ENCODE results near the gene TBC1D22A. TPM values are rescaled to one million over a fixed set of nuclear protein-coding genes. Genes with fewer than 3 reads are reported as not detected.

The TBC1D22A gene
- total and polyA plus RNA-seq, 9 of the 15 experiments (the other 6 are each of a cell fraction or from before 2014, with no cell fraction given), result 0.20 to 11.5 (median 5.2) TPM

- H4K20me1 ChIP-seq (replicated peaks; ENCODE audit: control insufficient read depth, insufficient read depth, low read length), result peaks cover 3% of the 10 kb centered on the region; the same call in 1 of the 2 replicates
- no peaks in the 10 kb centered on the region for H3K9me1 ChIP-seq (ENCODE audit: control insufficient read depth, insufficient read depth, low read length)
- BruUV-seq (replicated peaks), result no TSS peak
- H3K4me1 ChIP-seq (replicated peaks in 1 of 2; ENCODE audit: control insufficient read depth in 2 of 2, insufficient read depth in 2 of 2, low read length in 2 of 2), result peaks cover 0 to 17% of the 10 kb centered on the region in 2 experiments; a peak in 2 of 5 replicates
- H3K36me3 ChIP-seq (ENCODE audit: control insufficient read depth, insufficient read depth, low read length), result no peaks in the 10 kb centered on the region
- DNase-seq (ENCODE audit: extremely low read depth in 1 of 4, low spot score in 3 of 4), result no peak
- H3K4me2 ChIP-seq (ENCODE audit: insufficient read depth, low read length), result no peak overlapping the region
- in situ Hi-C loops (cut with MboI) (no loop called here), intact Hi-C loops (cut with micrococcal nuclease) (no loop called here)
- no peak for ATAC-seq
- POLR2A ChIA-PET, result no interaction called here
- no peaks in the 10 kb centered on the region for H3K27me3 ChIP-seq (ENCODE audit: control insufficient read depth in 2 of 2, insufficient read depth in 2 of 2, low read length in 2 of 2)
- no peak overlapping the region for H3K27ac ChIP-seq (ENCODE audit: extremely low read depth, low read depth, low read length)
- CTCF ChIA-PET (ENCODE audit: low intra/inter-chr PET ratio), result no interaction called here
- H3K9ac ChIP-seq (ENCODE audit: insufficient read depth in 1 of 2, low read depth in 2 of 2, low read length in 2 of 2), result no peak overlapping the region
- no peak for TF ChIP-seq NR4A1 (CRISPR knock-in tag; IDR thresholded peaks at IDR 0.05)
- TF ChIP-seq NR4A1 (tag; IDR thresholded peaks at IDR 0.05), result no peak
- no peak for TF ChIP-seq ZNF124 (CRISPR knock-in tag; IDR thresholded peaks at IDR 0.05)
- TF ChIP-seq BRF2 (IDR thresholded peaks at IDR 0.05; ENCODE audit: borderline replicate concordance, insufficient read depth, insufficient read length), result no peak
- TF ChIP-seq ZNF41 (CRISPR knock-in tag; conservative IDR thresholded peaks at IDR 0.05), result no peak
- WGBS (ENCODE audit: insufficient coverage, low coverage, missing lambda C conversion rate), result 58% methylated on average over 7 of the region's 11 CpGs
- H3K79me2 ChIP-seq (ENCODE audit: control insufficient read depth, insufficient read depth, low read length), result no peaks in the 10 kb centered on the region
- no peak overlapping the region for H2AFZ ChIP-seq (ENCODE audit: low read depth, low read length)
- H3K4me3 ChIP-seq, result no peak overlapping the region
- H3K9me3 ChIP-seq (replicated peaks; ENCODE audit: control insufficient read depth, insufficient read depth, low read depth, low read length), result no peaks in the 10 kb centered on the region
- FAIRE-seq, result no peak
Measured at GRCh38 chr22:47035425-47035881, 273.0 kb downstream of the TBC1D22A start.

- Histone ChIP-seq H3K4me2 (ENCODE audit: insufficient read depth, low read length) (no peak overlapping the region), H2AFZ (ENCODE audit: low read depth, low read length) (no peak overlapping the region), H3K36me3 (ENCODE audit: control insufficient read depth, insufficient read depth, low read length) (no peaks in the 10 kb centered on the region), H3K4me3 (no peak overlapping the region), H3K9ac (ENCODE audit: insufficient read depth in 1 of 2, low read depth in 2 of 2, low read length in 2 of 2) (no peak overlapping the region), H3K9me3 (replicated peaks; ENCODE audit: control insufficient read depth, insufficient read depth, low read depth, low read length) (no peaks in the 10 kb centered on the region), H3K27ac (ENCODE audit: extremely low read depth, low read depth, low read length) (no peak overlapping the region), H3K79me2 (ENCODE audit: control insufficient read depth, insufficient read depth, low read length) (no peaks in the 10 kb centered on the region), H4K20me1 (replicated peaks; ENCODE audit: control insufficient read depth, insufficient read depth, low read length) (peaks cover 3% of the 10 kb centered on the region; the same call in 1 of the 2 replicates), H3K4me1 (replicated peaks in 1 of 2; ENCODE audit: control insufficient read depth in 2 of 2, insufficient read depth in 2 of 2, low read length in 2 of 2) (peaks cover 0 to 13% of the 10 kb centered on the region in 2 experiments; a peak in 1 of 5 replicates), H3K27me3 (ENCODE audit: control insufficient read depth in 2 of 2, insufficient read depth in 2 of 2, low read length in 2 of 2) (no peaks in the 10 kb centered on the region), H3K9me1 (ENCODE audit: control insufficient read depth, insufficient read depth, low read length) (no peaks in the 10 kb centered on the region)
- BruUV-seq (replicated peaks), result no TSS peak
- FAIRE-seq (no peak), DNase-seq (ENCODE audit: extremely low read depth in 1 of 4, low spot score in 3 of 4) (no peak), ATAC-seq (no peak)
- ChIA-PET CTCF (ENCODE audit: low intra/inter-chr PET ratio) (no interaction called here), POLR2A (interaction anchor here (0.7 kb wide), 1 partner anchor 9 kb away, joined by 3 read pairs; no protein-coding TSS in a partner anchor)
- TF ChIP-seq DIDO1 (tag; IDR thresholded peaks at IDR 0.05; ENCODE audit: low read depth), result no peak
- no peak for TF ChIP-seq AFF4 (CRISPR knock-in tag; IDR thresholded peaks at IDR 0.05)
- WGBS (ENCODE audit: insufficient coverage, low coverage, missing lambda C conversion rate), result 60% methylated on average over 5 of the region's 10 CpGs
- in situ Hi-C loops (cut with MboI), result no loop called here
- intact Hi-C loops (cut with micrococcal nuclease), result no loop called here
Measured at GRCh38 chr22:47036352-47036751, 273.9 kb downstream of the TBC1D22A start.

Measured in K562 (cell line).